ENCODE results near the gene PROSER3. TPM values are rescaled to one million over a fixed set of nuclear protein-coding genes. Genes with fewer than 3 reads are reported as not detected.

Gene PROSER3
- total and polyA plus RNA-seq, 9 of the 15 experiments (the other 6 are each of a cell fraction or from before 2014, with no cell fraction given), result 1.0 to 39.5 (median 5.1) TPM

DNA sequence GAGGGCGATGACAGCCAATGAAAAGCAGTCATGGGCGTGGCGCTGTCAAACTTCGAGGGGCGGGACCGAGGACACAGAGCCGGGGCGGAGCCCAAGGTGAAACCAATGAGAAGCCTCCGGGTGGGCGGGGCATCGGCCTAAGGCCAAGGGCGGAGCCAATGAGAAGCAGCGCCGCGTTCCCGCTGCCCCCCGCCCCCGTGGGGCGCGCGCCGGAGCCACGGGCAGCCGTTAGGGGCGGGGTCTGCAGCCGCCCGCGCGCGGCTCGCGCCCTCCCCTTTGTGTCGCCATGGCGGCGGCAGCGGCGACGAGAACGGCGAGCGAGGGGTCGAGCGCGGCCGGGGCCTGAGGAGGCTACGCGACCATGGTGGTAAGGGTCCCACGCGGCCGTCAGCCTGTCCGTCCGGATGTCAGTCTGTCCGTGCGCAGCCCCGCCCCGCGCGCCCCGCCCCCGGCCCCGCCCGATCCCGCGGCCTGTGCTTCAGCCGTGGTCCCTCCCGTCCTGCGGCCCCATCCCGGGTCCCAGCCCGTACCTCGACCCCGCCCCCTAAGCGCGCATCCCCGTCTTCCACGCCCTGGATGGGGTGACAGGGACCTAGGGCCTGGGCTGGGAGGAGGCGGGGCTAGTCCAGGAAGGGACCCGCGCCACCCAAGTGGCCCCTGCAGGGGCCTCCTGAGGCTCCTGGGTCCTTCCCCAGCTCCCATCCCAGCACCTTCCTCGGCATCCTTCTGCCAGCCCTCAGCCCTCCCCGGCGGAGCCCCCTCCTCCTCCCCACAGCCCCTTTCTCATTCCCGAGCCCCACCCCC lies 17.5 kb downstream of the PROSER3 start, which contains the start of gene ARHGAP33 (continued):
- TF ChIP-seq, protein P1, sequence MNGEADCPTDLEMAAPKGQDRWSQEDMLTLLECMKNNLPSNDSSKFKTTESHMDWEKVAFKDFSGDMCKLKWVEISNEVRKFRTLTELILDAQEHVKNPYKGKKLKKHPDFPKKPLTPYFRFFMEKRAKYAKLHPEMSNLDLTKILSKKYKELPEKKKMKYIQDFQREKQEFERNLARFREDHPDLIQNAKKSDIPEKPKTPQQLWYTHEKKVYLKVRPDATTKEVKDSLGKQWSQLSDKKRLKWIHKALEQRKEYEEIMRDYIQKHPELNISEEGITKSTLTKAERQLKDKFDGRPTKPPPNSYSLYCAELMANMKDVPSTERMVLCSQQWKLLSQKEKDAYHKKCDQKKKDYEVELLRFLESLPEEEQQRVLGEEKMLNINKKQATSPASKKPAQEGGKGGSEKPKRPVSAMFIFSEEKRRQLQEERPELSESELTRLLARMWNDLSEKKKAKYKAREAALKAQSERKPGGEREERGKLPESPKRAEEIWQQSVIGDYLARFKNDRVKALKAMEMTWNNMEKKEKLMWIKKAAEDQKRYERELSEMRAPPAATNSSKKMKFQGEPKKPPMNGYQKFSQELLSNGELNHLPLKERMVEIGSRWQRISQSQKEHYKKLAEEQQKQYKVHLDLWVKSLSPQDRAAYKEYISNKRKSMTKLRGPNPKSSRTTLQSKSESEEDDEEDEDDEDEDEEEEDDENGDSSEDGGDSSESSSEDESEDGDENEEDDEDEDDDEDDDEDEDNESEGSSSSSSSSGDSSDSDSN (IDR thresholded peaks at IDR 0.05; ENCODE audit: borderline replicate concordance in 1 of 2, low read depth in 2 of 2, low read length in 2 of 2), result no peak
- 0 out of 4 replicates have a peak, but pooled peaks of 1 of the 2 experiments have one; percentile 41 for TF ChIP-seq NONO (IDR thresholded peaks at IDR 0.05; ENCODE audit: low read depth in 2 of 2, low read length in 1 of 2)
- no peak for TF ChIP-seq CREBBP (IDR thresholded peaks at IDR 0.05; ENCODE audit: low read depth, low read length)
- no peak for TF ChIP-seq NR4A1 (CRISPR knock-in tag; IDR thresholded peaks at IDR 0.05)
- TF ChIP-seq NR4A1 (tag; IDR thresholded peaks at IDR 0.05), result no peak
- TF ChIP-seq, protein P2, sequence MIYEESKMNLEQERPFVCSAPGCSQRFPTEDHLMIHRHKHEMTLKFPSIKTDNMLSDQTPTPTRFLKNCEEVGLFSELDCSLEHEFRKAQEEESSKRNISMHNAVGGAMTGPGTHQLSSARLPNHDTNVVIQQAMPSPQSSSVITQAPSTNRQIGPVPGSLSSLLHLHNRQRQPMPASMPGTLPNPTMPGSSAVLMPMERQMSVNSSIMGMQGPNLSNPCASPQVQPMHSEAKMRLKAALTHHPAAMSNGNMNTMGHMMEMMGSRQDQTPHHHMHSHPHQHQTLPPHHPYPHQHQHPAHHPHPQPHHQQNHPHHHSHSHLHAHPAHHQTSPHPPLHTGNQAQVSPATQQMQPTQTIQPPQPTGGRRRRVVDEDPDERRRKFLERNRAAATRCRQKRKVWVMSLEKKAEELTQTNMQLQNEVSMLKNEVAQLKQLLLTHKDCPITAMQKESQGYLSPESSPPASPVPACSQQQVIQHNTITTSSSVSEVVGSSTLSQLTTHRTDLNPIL (CRISPR knock-in tag; IDR thresholded peaks at IDR 0.05), result no peak
- TF ChIP-seq, protein P3, sequence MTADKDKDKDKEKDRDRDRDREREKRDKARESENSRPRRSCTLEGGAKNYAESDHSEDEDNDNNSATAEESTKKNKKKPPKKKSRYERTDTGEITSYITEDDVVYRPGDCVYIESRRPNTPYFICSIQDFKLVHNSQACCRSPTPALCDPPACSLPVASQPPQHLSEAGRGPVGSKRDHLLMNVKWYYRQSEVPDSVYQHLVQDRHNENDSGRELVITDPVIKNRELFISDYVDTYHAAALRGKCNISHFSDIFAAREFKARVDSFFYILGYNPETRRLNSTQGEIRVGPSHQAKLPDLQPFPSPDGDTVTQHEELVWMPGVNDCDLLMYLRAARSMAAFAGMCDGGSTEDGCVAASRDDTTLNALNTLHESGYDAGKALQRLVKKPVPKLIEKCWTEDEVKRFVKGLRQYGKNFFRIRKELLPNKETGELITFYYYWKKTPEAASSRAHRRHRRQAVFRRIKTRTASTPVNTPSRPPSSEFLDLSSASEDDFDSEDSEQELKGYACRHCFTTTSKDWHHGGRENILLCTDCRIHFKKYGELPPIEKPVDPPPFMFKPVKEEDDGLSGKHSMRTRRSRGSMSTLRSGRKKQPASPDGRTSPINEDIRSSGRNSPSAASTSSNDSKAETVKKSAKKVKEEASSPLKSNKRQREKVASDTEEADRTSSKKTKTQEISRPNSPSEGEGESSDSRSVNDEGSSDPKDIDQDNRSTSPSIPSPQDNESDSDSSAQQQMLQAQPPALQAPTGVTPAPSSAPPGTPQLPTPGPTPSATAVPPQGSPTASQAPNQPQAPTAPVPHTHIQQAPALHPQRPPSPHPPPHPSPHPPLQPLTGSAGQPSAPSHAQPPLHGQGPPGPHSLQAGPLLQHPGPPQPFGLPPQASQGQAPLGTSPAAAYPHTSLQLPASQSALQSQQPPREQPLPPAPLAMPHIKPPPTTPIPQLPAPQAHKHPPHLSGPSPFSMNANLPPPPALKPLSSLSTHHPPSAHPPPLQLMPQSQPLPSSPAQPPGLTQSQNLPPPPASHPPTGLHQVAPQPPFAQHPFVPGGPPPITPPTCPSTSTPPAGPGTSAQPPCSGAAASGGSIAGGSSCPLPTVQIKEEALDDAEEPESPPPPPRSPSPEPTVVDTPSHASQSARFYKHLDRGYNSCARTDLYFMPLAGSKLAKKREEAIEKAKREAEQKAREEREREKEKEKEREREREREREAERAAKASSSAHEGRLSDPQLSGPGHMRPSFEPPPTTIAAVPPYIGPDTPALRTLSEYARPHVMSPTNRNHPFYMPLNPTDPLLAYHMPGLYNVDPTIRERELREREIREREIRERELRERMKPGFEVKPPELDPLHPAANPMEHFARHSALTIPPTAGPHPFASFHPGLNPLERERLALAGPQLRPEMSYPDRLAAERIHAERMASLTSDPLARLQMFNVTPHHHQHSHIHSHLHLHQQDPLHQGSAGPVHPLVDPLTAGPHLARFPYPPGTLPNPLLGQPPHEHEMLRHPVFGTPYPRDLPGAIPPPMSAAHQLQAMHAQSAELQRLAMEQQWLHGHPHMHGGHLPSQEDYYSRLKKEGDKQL (CRISPR knock-in tag; IDR thresholded peaks at IDR 0.05; ENCODE audit: borderline replicate concordance), result no peak
- TF ChIP-seq ZNF133 (CRISPR knock-in tag; IDR thresholded peaks at IDR 0.05), result no peak
- no peak for TF ChIP-seq HDAC6 (IDR thresholded peaks at IDR 0.05; ENCODE audit: low read depth, low read length)
- TF ChIP-seq ZNF444 (CRISPR knock-in tag; IDR thresholded peaks at IDR 0.05), result no peak
- no peak for TF ChIP-seq ELF1 (tag; IDR thresholded peaks at IDR 0.05)
- TF ChIP-seq, protein P4, sequence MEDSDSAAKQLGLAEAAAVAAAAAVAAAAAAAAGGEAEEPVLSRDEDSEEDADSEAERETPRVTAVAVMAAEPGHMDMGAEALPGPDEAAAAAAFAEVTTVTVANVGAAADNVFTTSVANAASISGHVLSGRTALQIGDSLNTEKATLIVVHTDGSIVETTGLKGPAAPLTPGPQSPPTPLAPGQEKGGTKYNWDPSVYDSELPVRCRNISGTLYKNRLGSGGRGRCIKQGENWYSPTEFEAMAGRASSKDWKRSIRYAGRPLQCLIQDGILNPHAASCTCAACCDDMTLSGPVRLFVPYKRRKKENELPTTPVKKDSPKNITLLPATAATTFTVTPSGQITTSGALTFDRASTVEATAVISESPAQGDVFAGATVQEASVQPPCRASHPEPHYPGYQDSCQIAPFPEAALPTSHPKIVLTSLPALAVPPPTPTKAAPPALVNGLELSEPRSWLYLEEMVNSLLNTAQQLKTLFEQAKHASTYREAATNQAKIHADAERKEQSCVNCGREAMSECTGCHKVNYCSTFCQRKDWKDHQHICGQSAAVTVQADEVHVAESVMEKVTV (CRISPR knock-in tag; IDR thresholded peaks at IDR 0.05), result no peak
- TF ChIP-seq RBM14 (IDR thresholded peaks at IDR 0.05; ENCODE audit: borderline replicate concordance, insufficient read depth, low read depth, low read length), result no peak
- no peak for TF ChIP-seq STAG1 (CRISPR knock-in tag; IDR thresholded peaks at IDR 0.05; ENCODE audit: borderline replicate concordance)
- TF ChIP-seq ZNF121 (CRISPR knock-in tag; conservative IDR thresholded peaks at IDR 0.05), result no peak

Measured in K562 (cell line).